HEK293T (cell line): ENCODE data around the gene ARHGAP33.
A peak's percentile ranks its signal among the peaks of the same experiment; 100 is the strongest.
"Not testable (repeated sequence)": the region's sequence is repeated elsewhere in the genome, so short reads cannot be mapped to it uniquely, and the experiment has no call there.

ENCODE experiments used
- CTCF ChIA-PET: fragments of 350-600 bp; formaldehyde crosslinking; extraction: SDS; loops from one replicate; lab custom pipeline; 2021; ENCODE audit warnings: antibody characterized with exemption, inconsistent platforms; lab: Yijun Ruan, JAX
- POLR2A ChIA-PET: fragments of 350-600 bp; formaldehyde crosslinking; extraction: SDS; loops from one replicate; lab custom pipeline; 2020; ENCODE audit warnings: antibody characterized with exemption, inconsistent platforms; lab: Yijun Ruan, JAX
- DNase-seq: peaks from one replicate; pipeline ENCODE4 v3.0.0; 2012; ENCODE audit warnings: mixed read lengths; ENCODE audit errors: extremely low spot score
- ARNT ChIP-seq: fragments of 450-650 bp; IDR thresholded peaks from 2 replicates; pipeline ENCODE4 v1.6.1; 2017; ENCODE audit warnings: mild to moderate bottlenecking
- BHLHE40 ChIP-seq: fragments of 450-650 bp; IDR thresholded peaks from 2 replicates; pipeline ENCODE4 v1.6.1; 2016; ENCODE audit warnings: mild to moderate bottlenecking, moderate library complexity, borderline replicate concordance
- CTBP1 ChIP-seq: fragments of 450-650 bp; IDR thresholded peaks from 2 replicates; pipeline ENCODE4 v1.6.1; 2016; ENCODE audit warnings: borderline replicate concordance
- ELF4 ChIP-seq: fragments of 450-650 bp; IDR thresholded peaks from 2 replicates; pipeline ENCODE4 v1.6.1; 2017; ENCODE audit warnings: antibody characterized with exemption
- FOXA1 ChIP-seq: fragments of 450-650 bp; IDR thresholded peaks from 2 replicates; pipeline ENCODE4 v1.6.1; 2016; ENCODE audit warnings: mild to moderate bottlenecking
- FOXK2 ChIP-seq: fragments of 450-650 bp; IDR thresholded peaks from 2 replicates; pipeline ENCODE4 v1.6.1; 2016; ENCODE audit warnings: mild to moderate bottlenecking
- FOXM1 ChIP-seq: fragments of 450-650 bp; IDR thresholded peaks from 2 replicates; pipeline ENCODE4 v1.6.1; 2017; ENCODE audit warnings: mild to moderate bottlenecking, borderline replicate concordance
- HDGF ChIP-seq: fragments of 450-650 bp; IDR thresholded peaks from 2 replicates; pipeline ENCODE4 v1.6.1; 2017; ENCODE audit warnings: antibody characterized with exemption, borderline replicate concordance
- L3MBTL2 ChIP-seq: fragments of 450-650 bp; conservative IDR thresholded peaks from 2 replicates; pipeline ENCODE4 v1.6.1; 2016; ENCODE audit warnings: mild to moderate bottlenecking
- LEF1 ChIP-seq: fragments of 450-650 bp; IDR thresholded peaks from 2 replicates; pipeline ENCODE4 v1.6.1; 2017; ENCODE audit warnings: mild to moderate bottlenecking, borderline replicate concordance
- NFRKB ChIP-seq: fragments of 450-650 bp; IDR thresholded peaks from 2 replicates; pipeline ENCODE4 v1.6.1; 2016; ENCODE audit warnings: mild to moderate bottlenecking, moderate library complexity
- SP1 ChIP-seq: fragments of 450-650 bp; IDR thresholded peaks from 2 replicates; pipeline ENCODE4 v1.6.1; 2017
- SUZ12 ChIP-seq: fragments of 450-650 bp; IDR thresholded peaks from 2 replicates; pipeline ENCODE4 v1.6.1; 2016; ENCODE audit warnings: mild to moderate bottlenecking
- TARDBP ChIP-seq: fragments of 450-650 bp; IDR thresholded peaks from 2 replicates; pipeline ENCODE4 v1.6.1; 2016
- ZNF384 ChIP-seq: fragments of 450-650 bp; IDR thresholded peaks from 2 replicates; pipeline ENCODE4 v1.6.1; 2016
- TF ChIP-seq, protein P1 (sequence below): fragments of 450-650 bp; IDR thresholded peaks from 2 replicates; pipeline ENCODE4 v1.6.1; 2016

Gene ARHGAP33

DNA sequence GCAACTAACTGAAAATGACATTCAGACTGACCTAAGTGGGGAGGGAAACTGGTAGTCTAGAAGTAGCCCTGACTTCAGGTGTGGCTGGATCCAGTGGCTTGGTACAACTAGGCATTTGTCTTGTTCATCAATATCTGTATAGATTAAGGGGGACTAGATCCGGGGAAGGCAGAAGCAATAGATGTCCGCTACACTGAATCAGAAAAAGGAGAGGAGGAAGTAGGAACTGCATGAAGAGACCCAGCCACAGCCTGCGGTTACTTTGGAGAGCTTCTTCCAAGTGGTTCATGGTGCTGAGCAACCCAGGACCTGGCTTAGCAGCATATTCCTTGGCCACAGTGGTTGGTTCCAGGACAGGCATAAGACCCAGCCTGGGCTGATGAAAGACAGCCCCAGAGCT lies 47.2 kb downstream of the ARHGAP33 start:
- no peak for TF ChIP-seq L3MBTL2
- TF ChIP-seq ZNF384: 0 out of 2 replicates have a peak, but pooled peaks have one; percentile 42
- CTCF ChIA-PET: no interaction called here
- POLR2A ChIA-PET: no interaction called here
- DNase-seq: no peak

- no peak for DNase-seq
- ChIA-PET POLR2A (no interaction called here), CTCF (no interaction called here)
These were observed 48.8 kb downstream of the ARHGAP33 start for GRCh38 chr19:35824150-35824549.

DNA sequence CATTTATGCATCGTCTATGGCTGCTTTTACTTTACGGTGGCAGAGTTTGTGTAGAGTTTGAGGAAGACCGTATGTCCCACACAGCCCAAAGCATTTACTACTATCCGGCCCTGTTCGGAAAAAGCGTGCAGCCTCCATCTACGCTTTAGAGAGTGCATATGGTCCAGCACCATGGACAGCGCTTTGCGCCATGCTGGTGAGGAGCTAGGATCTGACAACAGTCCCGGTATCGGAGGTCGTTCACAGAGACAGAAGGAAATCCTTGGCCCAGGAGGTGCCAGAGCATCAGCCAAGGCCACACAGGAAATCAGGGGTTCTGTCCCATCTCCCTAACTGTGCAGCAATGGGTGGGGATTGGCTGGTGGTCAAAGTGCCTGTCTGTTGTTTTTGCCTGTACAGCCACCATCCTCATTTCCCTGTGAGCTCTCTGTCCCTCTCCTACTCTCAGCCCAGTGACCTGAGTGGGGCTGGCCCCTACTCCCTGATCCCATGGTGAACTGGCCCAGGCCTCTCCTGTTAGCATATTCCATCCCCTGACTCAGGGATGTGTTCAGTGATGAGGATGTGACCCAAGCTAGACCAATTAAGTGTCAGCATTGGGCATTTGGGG lies 53.4 kb downstream of the ARHGAP33 start:
- POLR2A ChIA-PET: no interaction called here
- CTCF ChIA-PET: interaction anchor here (1.0 kb wide), 1 partner anchor 9 kb away, joined by 4 read pairs; no protein-coding TSS in a partner anchor
- peak; percentile 66 for DNase-seq
- no peak for TF ChIP-seq TARDBP
- no peak for TF ChIP-seq LEF1
- no peak for TF ChIP-seq ARNT
- no peak for TF ChIP-seq FOXM1
- TF ChIP-seq SUZ12: no peak

More at GRCh38 chr19:35824150-35824549, 48.8 kb downstream of the ARHGAP33 start:
- no peak for TF ChIP-seq ARNT
- no peak for TF ChIP-seq FOXK2
- no peak for TF ChIP-seq L3MBTL2
- no peak for TF ChIP-seq FOXA1
- TF ChIP-seq SP1: no peak
- TF ChIP-seq HDGF: no peak
- no peak for TF ChIP-seq FOXM1
- TF ChIP-seq BHLHE40: no peak
- no peak for TF ChIP-seq TARDBP
- TF ChIP-seq ELF4: no peak
- TF ChIP-seq CTBP1: no peak
- TF ChIP-seq LEF1: no peak
- TF ChIP-seq, protein P1, sequence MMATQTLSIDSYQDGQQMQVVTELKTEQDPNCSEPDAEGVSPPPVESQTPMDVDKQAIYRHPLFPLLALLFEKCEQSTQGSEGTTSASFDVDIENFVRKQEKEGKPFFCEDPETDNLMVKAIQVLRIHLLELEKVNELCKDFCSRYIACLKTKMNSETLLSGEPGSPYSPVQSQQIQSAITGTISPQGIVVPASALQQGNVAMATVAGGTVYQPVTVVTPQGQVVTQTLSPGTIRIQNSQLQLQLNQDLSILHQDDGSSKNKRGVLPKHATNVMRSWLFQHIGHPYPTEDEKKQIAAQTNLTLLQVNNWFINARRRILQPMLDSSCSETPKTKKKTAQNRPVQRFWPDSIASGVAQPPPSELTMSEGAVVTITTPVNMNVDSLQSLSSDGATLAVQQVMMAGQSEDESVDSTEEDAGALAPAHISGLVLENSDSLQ: no peak
- TF ChIP-seq NFRKB: no peak
- no peak for TF ChIP-seq ZNF384
- no peak for TF ChIP-seq SUZ12

DNA sequence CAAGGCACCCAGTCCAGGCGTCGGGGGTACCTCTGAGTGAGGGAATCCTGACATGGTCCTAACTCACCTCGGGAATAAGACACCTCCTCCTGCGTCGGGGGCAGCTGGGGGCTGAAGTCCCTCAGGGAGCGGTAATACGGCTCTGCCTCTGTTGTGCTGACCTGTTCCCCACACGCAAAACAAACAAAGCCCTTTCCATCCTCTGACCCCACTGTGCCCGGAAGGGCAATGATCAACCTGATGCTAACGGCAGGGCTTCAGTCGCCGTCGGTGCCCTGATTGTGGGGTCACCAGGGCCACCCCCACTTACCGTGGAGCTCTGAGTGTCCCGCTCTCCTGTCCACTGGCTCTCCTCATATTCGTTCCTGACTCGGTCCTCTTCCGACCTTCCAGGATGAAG lies 55.6 kb downstream of the ARHGAP33 start:
- no peak for TF ChIP-seq ZNF384
- TF ChIP-seq ARNT: no peak
- no peak for TF ChIP-seq NFRKB
- TF ChIP-seq L3MBTL2: no peak
- TF ChIP-seq TARDBP: no peak
- no peak for TF ChIP-seq FOXM1
- CTCF ChIA-PET: no interaction called here
- DNase-seq: no peak

DNA sequence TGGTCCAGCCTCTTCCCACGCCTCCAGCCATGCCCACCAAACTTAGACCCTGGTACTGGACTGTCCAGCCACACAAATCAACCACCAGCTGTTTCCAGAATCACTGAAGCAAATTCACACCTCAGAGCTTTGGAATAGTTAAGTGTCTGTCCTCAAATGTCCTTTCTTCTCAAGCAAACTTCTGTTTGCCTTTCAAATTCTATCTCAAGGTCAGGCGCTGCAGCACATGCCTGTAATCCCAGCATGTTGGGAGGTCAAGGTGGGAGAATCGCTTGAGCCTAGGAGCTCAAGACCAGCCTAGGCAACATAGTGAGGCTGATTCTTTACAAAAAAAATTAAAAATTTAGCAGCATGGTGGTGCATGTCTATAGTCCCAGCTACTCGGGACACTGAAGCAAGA lies 56.7 kb downstream of the ARHGAP33 start:
- ChIA-PET POLR2A (no interaction called here), CTCF (no interaction called here)
- TF ChIP-seq ARNT (no peak), ZNF384 (no peak), LEF1 (no peak), BHLHE40 (no peak)

More for the DNA sequence above, 55.6 kb downstream of the ARHGAP33 start:
- POLR2A ChIA-PET: no interaction called here

DNA sequence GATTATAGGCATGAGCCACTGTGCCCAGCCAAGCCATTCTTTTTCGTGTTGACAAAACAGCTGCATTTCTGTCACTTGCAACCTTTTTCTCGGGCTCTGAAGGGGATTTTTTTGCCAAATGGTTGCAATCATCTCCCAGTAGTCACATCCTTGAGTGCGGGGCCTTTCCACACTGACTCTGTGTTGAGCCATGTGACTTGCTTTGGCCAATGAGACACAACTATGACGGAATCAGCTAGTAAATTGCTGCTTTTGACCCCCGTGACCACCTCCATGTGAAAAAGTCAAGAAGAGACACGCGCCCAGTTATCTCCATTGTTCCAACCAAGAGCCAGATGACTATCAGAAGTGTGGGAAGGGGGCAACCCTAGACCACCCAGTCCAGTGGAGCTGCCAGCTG lies 58.6 kb downstream of the ARHGAP33 start:
- POLR2A ChIA-PET: interaction anchor here (0.7 to 1.2 kb wide), 3 partner anchors 9 to 92 kb away, joined by 3 read pairs; no protein-coding TSS in a partner anchor

More for the DNA sequence above, 56.7 kb downstream of the ARHGAP33 start:
- no peak for DNase-seq

GRCh38 chr19:35836096-35836495 lies 60.7 kb downstream of the ARHGAP33 start:
- peak; percentile 75 for TF ChIP-seq ZNF384
- DNase-seq, POLR2A ChIA-PET, CTCF ChIA-PET: not testable (repeated sequence)

More for the DNA sequence above, 58.6 kb downstream of the ARHGAP33 start:
- CTCF ChIA-PET: no interaction called here
- no peak for DNase-seq
- no peak for TF ChIP-seq SUZ12
